ENCODE measurements around the gene ANKH. TPM values are rescaled to one million over a fixed set of nuclear protein-coding genes. Genes with fewer than 3 reads are reported as not detected.

ANKH gene
- total and polyA plus RNA-seq, 2 of the 13 experiments (the other 11 are each of a cell fraction or from before 2014, with no cell fraction given), result 25.0 to 36.0 TPM

DNA sequence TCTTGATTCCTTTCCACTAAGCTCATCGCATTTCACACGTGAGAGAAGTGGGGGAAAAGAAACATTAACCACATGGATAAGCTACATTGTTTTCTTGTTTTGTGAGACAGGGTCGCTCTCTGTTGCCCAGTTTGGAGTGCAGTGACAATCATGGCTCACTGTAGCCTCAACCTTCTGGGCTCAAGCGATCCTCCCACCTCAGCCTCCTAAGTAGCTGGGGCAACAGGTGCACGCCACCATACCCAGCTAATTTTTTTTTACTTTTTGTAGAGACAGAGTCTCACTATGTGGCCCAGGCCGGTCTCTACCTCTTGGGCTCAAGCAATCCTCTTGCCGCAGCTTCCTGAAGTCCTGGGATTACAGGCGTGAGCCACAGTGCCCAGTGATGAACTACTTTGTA is 204.3 kb downstream of the ANKH start:
- Histone ChIP-seq H3K79me2 (ENCODE audit: insufficient read depth, low read length) (peaks cover 74% of the 10 kb centered on the region), H2AFZ (ENCODE audit: low read length) (no peak overlapping the region), H3K9me3 (ENCODE audit: low read length) (no peaks in the 10 kb centered on the region), H3K4me1 (ENCODE audit: insufficient read depth, low read length) (peaks cover 76% of the 10 kb centered on the region), H3K4me3 (replicated peaks in 1 of 3; ENCODE audit: insufficient read depth in 1 of 3, low read depth in 2 of 3, low read length in 3 of 3) (no peak overlapping the region), H3K27ac (ENCODE audit: extremely low read length, insufficient read depth, low read length) (peak overlapping the region; percentile 54), H3K27me3 (ENCODE audit: control insufficient read depth in 1 of 2, insufficient read depth in 2 of 2, low read length in 2 of 2) (no peaks in the 10 kb centered on the region), H3K9ac (ENCODE audit: insufficient read depth, low read depth, low read length) (no peak overlapping the region), H3K36me3 (replicated peaks in 1 of 2; ENCODE audit: control insufficient read depth in 1 of 2, insufficient read depth in 2 of 2, low read length in 2 of 2) (no peaks in the 10 kb centered on the region; a peak in 1 of 5 replicates), H3K4me2 (ENCODE audit: low read depth, low read length) (peak overlapping the region; percentile 60), H4K20me1 (ENCODE audit: insufficient read depth, low read length) (peaks cover 27% of the 10 kb centered on the region)
- no TSS peak for BruUV-seq (replicated peaks)
- 88% methylated on average over 8 of the region's 8 CpGs for WGBS (ENCODE audit: low lambda C conversion rate)
- ChIA-PET POLR2A (interaction anchor here (1.1 kb wide), 1 partner anchor 61 kb away, joined by 4 read pairs; no protein-coding TSS in a partner anchor), CTCF (ENCODE audit: low intra/inter-chr PET ratio, low total read pairs) (no interaction called here)
- ATAC-seq, result no peak
- no peak for DNase-seq (ENCODE audit: low spot score)
- intact Hi-C loops (cut with micrococcal nuclease; ENCODE audit: unreplicated experiment) (loop anchor here (10.0 kb wide), 1 partner anchor 522 kb away; the partner anchor contains the start of gene TRIO), in situ Hi-C loops (cut with HindIII; ENCODE audit: extremely low pct_ligation_motif_present, low pct_unique_long_range_greater_than_20kb) (no loop called here)
- FAIRE-seq, result no peak
- TF ChIP-seq, protein P1, sequence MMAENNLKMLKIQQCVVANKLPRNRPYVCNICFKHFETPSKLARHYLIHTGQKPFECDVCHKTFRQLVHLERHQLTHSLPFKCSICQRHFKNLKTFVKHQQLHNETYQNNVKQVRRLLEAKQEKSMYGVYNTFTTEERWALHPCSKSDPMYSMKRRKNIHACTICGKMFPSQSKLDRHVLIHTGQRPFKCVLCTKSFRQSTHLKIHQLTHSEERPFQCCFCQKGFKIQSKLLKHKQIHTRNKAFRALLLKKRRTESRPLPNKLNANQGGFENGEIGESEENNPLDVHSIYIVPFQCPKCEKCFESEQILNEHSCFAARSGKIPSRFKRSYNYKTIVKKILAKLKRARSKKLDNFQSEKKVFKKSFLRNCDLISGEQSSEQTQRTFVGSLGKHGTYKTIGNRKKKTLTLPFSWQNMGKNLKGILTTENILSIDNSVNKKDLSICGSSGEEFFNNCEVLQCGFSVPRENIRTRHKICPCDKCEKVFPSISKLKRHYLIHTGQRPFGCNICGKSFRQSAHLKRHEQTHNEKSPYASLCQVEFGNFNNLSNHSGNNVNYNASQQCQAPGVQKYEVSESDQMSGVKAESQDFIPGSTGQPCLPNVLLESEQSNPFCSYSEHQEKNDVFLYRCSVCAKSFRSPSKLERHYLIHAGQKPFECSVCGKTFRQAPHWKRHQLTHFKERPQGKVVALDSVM (CRISPR knock-in tag; IDR thresholded peaks at IDR 0.05), result peak; percentile 81
- no peak for TF ChIP-seq ZFP41 (CRISPR knock-in tag; IDR thresholded peaks at IDR 0.05; ENCODE audit: borderline replicate concordance)

DNA sequence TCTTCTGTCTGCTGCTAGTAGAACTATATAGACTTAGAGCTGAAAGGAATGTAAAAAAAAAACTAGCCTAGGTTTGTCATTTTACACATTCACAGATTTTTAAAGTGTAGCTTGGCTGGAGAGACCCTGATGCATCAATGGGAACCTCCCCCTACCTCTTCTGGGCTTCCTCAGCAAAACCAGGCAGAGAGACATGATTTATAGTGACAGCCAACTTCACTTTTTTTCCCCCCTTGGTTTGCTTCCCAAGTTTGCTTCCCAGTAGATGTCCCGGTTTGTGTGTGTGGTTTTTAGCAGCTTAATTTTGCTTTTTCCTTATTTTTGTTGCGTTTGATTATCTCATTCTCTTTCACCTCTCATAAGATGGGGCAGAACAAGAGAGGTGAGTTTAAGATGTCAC is 205.2 kb downstream of the ANKH start:
- Histone ChIP-seq H3K27me3 (ENCODE audit: control insufficient read depth in 1 of 2, insufficient read depth in 2 of 2, low read length in 2 of 2) (no peaks in the 10 kb centered on the region), H3K4me1 (ENCODE audit: insufficient read depth, low read length) (peaks cover 68% of the 10 kb centered on the region), H4K20me1 (ENCODE audit: insufficient read depth, low read length) (peaks cover 18% of the 10 kb centered on the region), H3K27ac (ENCODE audit: extremely low read length, insufficient read depth, low read length) (no peak overlapping the region), H3K4me2 (ENCODE audit: low read depth, low read length) (peak overlapping the region; percentile 82), H3K79me2 (ENCODE audit: insufficient read depth, low read length) (peaks cover 64% of the 10 kb centered on the region), H3K9me3 (ENCODE audit: low read length) (no peaks in the 10 kb centered on the region), H3K4me3 (replicated peaks in 1 of 3; ENCODE audit: insufficient read depth in 1 of 3, low read depth in 2 of 3, low read length in 3 of 3) (peak overlapping the region in 1 of 3 experiments; percentile 26; a peak in 4 of 6 replicates), H2AFZ (ENCODE audit: low read length) (no peak overlapping the region), H3K9ac (ENCODE audit: insufficient read depth, low read depth, low read length) (peak overlapping the region; percentile 76; the same call in 1 of the 2 replicates), H3K36me3 (replicated peaks in 1 of 2; ENCODE audit: control insufficient read depth in 1 of 2, insufficient read depth in 2 of 2, low read length in 2 of 2) (no peaks in the 10 kb centered on the region; a peak in 1 of 5 replicates)
- CTCF ChIA-PET (ENCODE audit: low intra/inter-chr PET ratio, low total read pairs), result no interaction called here
- intact Hi-C loops (cut with micrococcal nuclease; ENCODE audit: unreplicated experiment) (loop anchor here (10.0 kb wide), 1 partner anchor 522 kb away; the partner anchor contains the start of gene TRIO), in situ Hi-C loops (cut with HindIII; ENCODE audit: extremely low pct_ligation_motif_present, low pct_unique_long_range_greater_than_20kb) (no loop called here)
- TF ChIP-seq SMYD3 (CRISPR knock-in tag; IDR thresholded peaks at IDR 0.05) (no peak), XBP1 (CRISPR knock-in tag; IDR thresholded peaks at IDR 0.05) (no peak), SMAD3 (CRISPR knock-in tag; IDR thresholded peaks at IDR 0.05) (no peak), NAIF1 (CRISPR knock-in tag; IDR thresholded peaks at IDR 0.05; ENCODE audit: borderline replicate concordance) (no peak), ZNF251 (CRISPR knock-in tag; IDR thresholded peaks at IDR 0.05) (no peak), SRSF1 (optimal IDR thresholded peaks at IDR 0.05; ENCODE audit: low read depth, low read length) (no peak), NFKBIZ (CRISPR knock-in tag; IDR thresholded peaks at IDR 0.05) (no peak), ZNF891 (CRISPR knock-in tag; IDR thresholded peaks at IDR 0.05) (no peak)
- TF ChIP-seq, protein P2, sequence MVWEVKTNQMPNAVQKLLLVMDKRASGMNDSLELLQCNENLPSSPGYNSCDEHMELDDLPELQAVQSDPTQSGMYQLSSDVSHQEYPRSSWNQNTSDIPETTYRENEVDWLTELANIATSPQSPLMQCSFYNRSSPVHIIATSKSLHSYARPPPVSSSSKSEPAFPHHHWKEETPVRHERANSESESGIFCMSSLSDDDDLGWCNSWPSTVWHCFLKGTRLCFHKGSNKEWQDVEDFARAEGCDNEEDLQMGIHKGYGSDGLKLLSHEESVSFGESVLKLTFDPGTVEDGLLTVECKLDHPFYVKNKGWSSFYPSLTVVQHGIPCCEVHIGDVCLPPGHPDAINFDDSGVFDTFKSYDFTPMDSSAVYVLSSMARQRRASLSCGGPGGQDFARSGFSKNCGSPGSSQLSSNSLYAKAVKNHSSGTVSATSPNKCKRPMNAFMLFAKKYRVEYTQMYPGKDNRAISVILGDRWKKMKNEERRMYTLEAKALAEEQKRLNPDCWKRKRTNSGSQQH (CRISPR knock-in tag; IDR thresholded peaks at IDR 0.05; ENCODE audit: low read depth), result no peak
- FAIRE-seq (no peak), DNase-seq (ENCODE audit: low spot score) (no peak), ATAC-seq (no peak)
- WGBS (ENCODE audit: low lambda C conversion rate), result 54% methylated on average over 2 of the region's 2 CpGs
- POLR2A ChIA-PET, result no interaction called here
- no TSS peak for BruUV-seq (replicated peaks)
